GM18519 (cell line): ENCODE results near the gene SGK2.

ENCODE experiments used
- ATAC-seq: cut with Tn5 transposase; IDR thresholded peaks from one replicate; pipeline ENCODE4 v1.9.1; 2021; ENCODE audit warnings: mild to moderate bottlenecking, moderate library complexity; ENCODE audit not compliant: unreplicated experiment, low FRiP score

SGK2 gene

GRCh38 chr20:43558412-43559146 lies at the start of gene SGK2:
Gene SGK2 (plus strand): TSS chr20:43559027. CDS start chr20:43566496, 7,469 bp downstream.
- no peak for ATAC-seq

- ATAC-seq = no peak
Observed at GRCh38 chr20:43511879-43512278, 46.9 kb upstream of the SGK2 start.

GRCh38 chr20:43513372-43513930 lies 45.4 kb upstream of the SGK2 start:
- ATAC-seq = no peak

- ATAC-seq = peak; percentile 84
Observed at GRCh38 chr20:43513931-43514647, 44.7 kb upstream of the SGK2 start.

- no peak for ATAC-seq
Observed at GRCh38 chr20:43514648-43514999, 44.2 kb upstream of the SGK2 start.

GRCh38 chr20:43515628-43516027 lies 43.2 kb upstream of the SGK2 start:
- no peak for ATAC-seq

GRCh38 chr20:43516251-43516824 lies 42.5 kb upstream of the SGK2 start:
- no peak for ATAC-seq

GRCh38 chr20:43520074-43520630 lies 38.7 kb upstream of the SGK2 start:
- no peak for ATAC-seq

GRCh38 chr20:43525021-43525420 lies 33.8 kb upstream of the SGK2 start:
- no peak for ATAC-seq

- ATAC-seq = no peak
Observed at GRCh38 chr20:43528258-43528875, 30.5 kb upstream of the SGK2 start.

GRCh38 chr20:43529051-43529450 lies 29.8 kb upstream of the SGK2 start:
- ATAC-seq = no peak

GRCh38 chr20:43529457-43530153 lies 29.2 kb upstream of the SGK2 start:
- ATAC-seq = no peak

- no peak for ATAC-seq
Observed at GRCh38 chr20:43530321-43531090, 28.3 kb upstream of the SGK2 start.

GRCh38 chr20:43531091-43531443 lies 27.8 kb upstream of the SGK2 start:
- ATAC-seq = no peak

GRCh38 chr20:43532416-43533055 lies 26.3 kb upstream of the SGK2 start:
- ATAC-seq = no peak

GRCh38 chr20:43533060-43533459 lies 25.8 kb upstream of the SGK2 start:
- no peak for ATAC-seq

- ATAC-seq = no peak
Observed at GRCh38 chr20:43534016-43534415, 24.8 kb upstream of the SGK2 start.

GRCh38 chr20:43534791-43535350 lies 24.0 kb upstream of the SGK2 start:
- ATAC-seq = no peak
